PC-3 (cell line): ENCODE data around the gene LMBRD2.

Experiments used
- CTCF ChIP-seq: fragments of 300-600 bp; sonication (generic); conservative IDR thresholded peaks from 2 replicates; pipeline ENCODE4 v1.5.1; 2017; ENCODE audit warnings: antibody characterized with exemption, low read depth, mild to moderate bottlenecking, low read length
- EZH2 ChIP-seq: fragments of 300-600 bp; sonication (generic); IDR thresholded peaks from one replicate; pipeline ENCODE4 v1.6.1; 2017; ENCODE audit warnings: antibody characterized with exemption, mild to moderate bottlenecking, low read length; ENCODE audit not compliant: unreplicated experiment
- EZH2phosphoT487 ChIP-seq: fragments of 300-600 bp; sonication (generic); IDR thresholded peaks from 2 replicates; pipeline ENCODE4 v1.6.1; 2018; ENCODE audit warnings: mild to moderate bottlenecking, antibody characterized with exemption, low read length, borderline replicate concordance

DNA sequence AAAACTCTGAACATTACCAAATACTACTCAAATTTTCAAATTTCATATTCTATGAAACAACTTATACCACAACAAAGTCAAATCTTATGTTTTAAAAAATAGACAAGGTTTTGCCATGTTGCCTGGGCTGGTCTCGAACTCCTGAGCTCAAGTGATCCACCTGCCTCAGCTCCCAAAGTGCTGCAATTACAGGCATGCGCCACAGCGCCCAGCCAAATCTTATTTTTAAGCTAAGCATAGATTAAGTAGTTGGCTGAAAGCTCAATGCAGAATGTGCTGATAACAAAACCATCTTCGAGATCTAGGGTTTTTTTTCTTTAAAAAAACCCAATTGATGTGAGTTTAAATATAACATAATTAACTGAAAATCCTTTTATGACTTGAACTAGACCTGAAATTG lies 6.4 kb downstream of the LMBRD2 start:
- TF ChIP-seq EZH2 (no peak), CTCF (no peak), EZH2phosphoT487 (no peak)
